SK-N-DZ (cell line): ENCODE data around the gene AMPD2.

Experiments used
- DNase-seq: peaks from one replicate; pipeline ENCODE4 v3.0.0-alpha.2; 2015; ENCODE audit warnings: low spot score

The AMPD2 gene

GRCh38 chr1:109616391-109616790, 3.2 kb upstream of the AMPD2 start:
- no peak for DNase-seq

GRCh38 chr1:109617291-109617801, 2.3 kb upstream of the AMPD2 start:
- no peak for DNase-seq

GRCh38 chr1:109618661-109619575, 719 bp upstream of the AMPD2 start:
- no peak for DNase-seq

GRCh38 chr1:109620401-109620791, 759 bp downstream of the AMPD2 start:
- no peak for DNase-seq

- DNase-seq, result peak; percentile 91
These were observed 1.2 kb downstream of the AMPD2 start for GRCh38 chr1:109620841-109621286.

GRCh38 chr1:109621379-109622136, 1.9 kb downstream of the AMPD2 start:
- no peak for DNase-seq

- DNase-seq, result no peak
These were observed 2.7 kb downstream of the AMPD2 start for GRCh38 chr1:109622137-109622892.

GRCh38 chr1:109622895-109623294, 3.3 kb downstream of the AMPD2 start:
- DNase-seq, result no peak

- DNase-seq, result no peak
These were observed 4.0 kb downstream of the AMPD2 start for GRCh38 chr1:109623601-109624161.

GRCh38 chr1:109624201-109625010, 4.8 kb downstream of the AMPD2 start:
- DNase-seq, result no peak

GRCh38 chr1:109625176-109625575, 5.5 kb downstream of the AMPD2 start:
- DNase-seq, result no peak

GRCh38 chr1:109625601-109626560, 6.2 kb downstream of the AMPD2 start:
- DNase-seq, result no peak

GRCh38 chr1:109626682-109627408, 7.2 kb downstream of the AMPD2 start:
- no peak for DNase-seq

GRCh38 chr1:109627692-109628399, 8.2 kb downstream of the AMPD2 start:
- no peak for DNase-seq

GRCh38 chr1:109628540-109629321, 9.1 kb downstream of the AMPD2 start:
- no peak for DNase-seq

- DNase-seq, result no peak
These were observed 9.9 kb downstream of the AMPD2 start for GRCh38 chr1:109629372-109630030.
